Stimulated activated naive CD4-positive, alpha-beta T cell treated with Interleukin-2 at 50 U/mL for 16 hours (primary cell): ENCODE data around the gene USP37.

ENCODE experiments used
- DNase-seq: peaks from one replicate; lab custom pipeline; 2025; lab: John Stamatoyannopoulos, UW

USP37 gene

GRCh38 chr2:218474527-218474926 lies 93.6 kb downstream of the USP37 start:
- DNase-seq, result no peak

GRCh38 chr2:218472988-218473387 lies 95.2 kb downstream of the USP37 start:
- no peak for DNase-seq

- DNase-seq, result no peak
Observed at GRCh38 chr2:218471982-218472381, 96.2 kb downstream of the USP37 start.

GRCh38 chr2:218471036-218471435 lies 97.1 kb downstream of the USP37 start:
- no peak for DNase-seq

GRCh38 chr2:218470448-218470847 lies 97.7 kb downstream of the USP37 start:
- no peak for DNase-seq

- no peak for DNase-seq
Observed at GRCh38 chr2:218465987-218466633, 102.0 kb downstream of the USP37 start.

- no peak for DNase-seq
Observed at GRCh38 chr2:218458598-218458997, 109.6 kb downstream of the USP37 start.

GRCh38 chr2:218456849-218457248 lies 111.3 kb downstream of the USP37 start:
- no peak for DNase-seq

- DNase-seq, result no peak
Observed at GRCh38 chr2:218452079-218452478, 116.1 kb downstream of the USP37 start.

- DNase-seq, result no peak
Observed at GRCh38 chr2:218448934-218449333, 119.2 kb downstream of the USP37 start.

GRCh38 chr2:218447072-218447471 lies 121.1 kb downstream of the USP37 start:
- no peak for DNase-seq

- no peak for DNase-seq
Observed at GRCh38 chr2:218446547-218446946, 121.6 kb downstream of the USP37 start.

GRCh38 chr2:218445602-218446001 lies 122.5 kb downstream of the USP37 start:
- DNase-seq, result no peak

GRCh38 chr2:218444692-218445357 lies 123.3 kb downstream of the USP37 start:
- no peak for DNase-seq

- DNase-seq, result no peak
Observed at GRCh38 chr2:218438596-218438995, 129.6 kb downstream of the USP37 start.

GRCh38 chr2:218437969-218438368 lies 130.2 kb downstream of the USP37 start:
- no peak for DNase-seq

- no peak for DNase-seq
Observed at GRCh38 chr2:218436992-218437391, 131.2 kb downstream of the USP37 start.

- DNase-seq, result no peak
Observed at GRCh38 chr2:218435003-218435982, 132.9 kb downstream of the USP37 start.

- no peak for DNase-seq
Observed at GRCh38 chr2:218434456-218434855, 133.7 kb downstream of the USP37 start.

- no peak for DNase-seq
Observed at GRCh38 chr2:218432676-218433365, 135.3 kb downstream of the USP37 start.

GRCh38 chr2:218431878-218432277 lies 136.3 kb downstream of the USP37 start:
- DNase-seq, result no peak

GRCh38 chr2:218430721-218431120 lies 137.4 kb downstream of the USP37 start:
- DNase-seq, result no peak
